Liver (tissue), 9 donors: ENCODE results near the gene MT1E. TPM values are rescaled to one million over a fixed set of nuclear protein-coding genes. Genes with fewer than 3 reads are reported as not detected.

Experiments used
- DNase-seq: peaks from one replicate; pipeline ENCODE4 v3.0.0-alpha.2; 2017; ENCODE audit warnings: low spot score
- H3K27ac ChIP-seq, 2 donors: one replicate each; pipeline ENCODE4 v1.7.0; 2013; ENCODE audit warnings: inconsistent platforms in 2 of 2, low read length in 2 of 2, control low read depth in 1 of 2, low read depth in 1 of 2, mild to moderate bottlenecking in 1 of 2
- H3K27me3 ChIP-seq, 4 donors: one replicate each; pipeline versions ENCODE4 v1.6.1 to v1.7.0; 2013; ENCODE audit warnings: low read length in 3 of 4, inconsistent platforms in 1 of 4, mild to moderate bottlenecking in 1 of 4, moderate library complexity in 1 of 4; ENCODE audit not compliant: control insufficient read depth in 4 of 4, insufficient read depth in 4 of 4
- H3K36me3 ChIP-seq, 4 donors: one replicate each; pipeline versions ENCODE4 v1.6.1 to v1.7.0; 2013; ENCODE audit warnings: low read length in 3 of 4, mild to moderate bottlenecking in 3 of 4, low read depth in 1 of 4, moderate library complexity in 1 of 4; ENCODE audit not compliant: control insufficient read depth in 4 of 4, insufficient read depth in 3 of 4
- H3K4me1 ChIP-seq, 4 donors: one replicate each; pipeline versions ENCODE4 v1.6.1 to v1.7.0; 2013; ENCODE audit warnings: low read length in 3 of 4, mild to moderate bottlenecking in 3 of 4, moderate library complexity in 1 of 4; ENCODE audit not compliant: control insufficient read depth in 4 of 4, insufficient read depth in 4 of 4
- H3K4me3 ChIP-seq, 3 donors: one replicate each; pipeline versions ENCODE4 v1.6.1 to v1.7.0; 2013; ENCODE audit warnings: low read length in 3 of 3, control low read depth in 1 of 3, low read depth in 1 of 3, mild to moderate bottlenecking in 1 of 3
- H3K9ac ChIP-seq, 2 donors: one replicate each; pipeline ENCODE4 v1.7.0; 2013; ENCODE audit warnings: low read length in 2 of 2, mild to moderate bottlenecking in 2 of 2, moderate library complexity in 2 of 2, control low read depth in 1 of 2, low read depth in 1 of 2
- H3K9me3 ChIP-seq, 4 donors: one replicate each; pipeline versions ENCODE4 v1.6.1 to v1.7.0; 2013; ENCODE audit warnings: low read length in 3 of 4; ENCODE audit not compliant: control insufficient read depth in 4 of 4
- ATF3 ChIP-seq: IDR thresholded peaks from 2 replicates; pipeline ENCODE4 v1.6.1; 2016; ENCODE audit warnings: antibody characterized with exemption
- CTCF ChIP-seq: fragments of 150-350 bp; IDR thresholded peaks from 2 replicates; pipeline ENCODE4 v1.5.1; 2017; ENCODE audit warnings: improper control_type of control experiment, low read depth, low read length; ENCODE audit not compliant: missing input control
- EGR1 ChIP-seq, 2 donors: IDR thresholded peaks; 2 replicates each; pipeline ENCODE4 v1.6.1; 2016 to 2018; ENCODE audit warnings: antibody characterized with exemption in 2 of 2, low read depth in 2 of 2
- FOXA1 ChIP-seq: IDR thresholded peaks from 2 replicates; pipeline ENCODE4 v1.6.1; 2016; ENCODE audit warnings: antibody characterized with exemption
- FOXA2 ChIP-seq: IDR thresholded peaks from 2 replicates; pipeline ENCODE4 v1.6.1; 2016; ENCODE audit warnings: antibody characterized with exemption
- GABPA ChIP-seq, 2 donors: IDR thresholded peaks in 1 of 2; conservative IDR thresholded peaks in 1 of 2; 2 replicates each; pipeline ENCODE4 v1.6.1; 2016; ENCODE audit warnings: antibody characterized with exemption in 2 of 2, mild to moderate bottlenecking in 1 of 2, moderate library complexity in 1 of 2
- HNF4A ChIP-seq, 2 donors: conservative IDR thresholded peaks; 2 replicates each; pipeline ENCODE4 v1.6.1; 2016; ENCODE audit warnings: antibody characterized with exemption in 2 of 2, mild to moderate bottlenecking in 2 of 2
- HNF4G ChIP-seq: IDR thresholded peaks from 2 replicates; pipeline ENCODE4 v1.6.1; 2016; ENCODE audit warnings: antibody characterized with exemption
- JUND ChIP-seq, 2 donors: IDR thresholded peaks; 2 replicates each; pipeline ENCODE4 v1.6.1; 2016; ENCODE audit warnings: antibody characterized with exemption in 2 of 2
- MAX ChIP-seq: IDR thresholded peaks from 2 replicates; pipeline ENCODE4 v1.6.1; 2016; ENCODE audit warnings: antibody characterized with exemption
- NR2F2 ChIP-seq: IDR thresholded peaks from 2 replicates; pipeline ENCODE4 v1.6.1; 2016; ENCODE audit warnings: antibody characterized with exemption
- RAD21 ChIP-seq, 2 donors: IDR thresholded peaks; 2 replicates each; pipeline ENCODE4 v1.6.1; 2016; ENCODE audit warnings: antibody characterized with exemption in 2 of 2, mild to moderate bottlenecking in 2 of 2
- REST ChIP-seq: IDR thresholded peaks from 2 replicates; pipeline ENCODE4 v1.6.1; 2016; ENCODE audit warnings: antibody characterized with exemption, mild to moderate bottlenecking
- RXRA ChIP-seq, 2 donors: IDR thresholded peaks; 2 replicates each; pipeline ENCODE4 v1.6.1; 2017 to 2018; ENCODE audit warnings: antibody characterized with exemption in 2 of 2, mild to moderate bottlenecking in 1 of 2
- SP1 ChIP-seq: IDR thresholded peaks from 2 replicates; pipeline ENCODE4 v1.6.1; 2018; ENCODE audit warnings: antibody characterized with exemption, mild to moderate bottlenecking
- TAF1 ChIP-seq: conservative IDR thresholded peaks from 2 replicates; pipeline ENCODE4 v1.6.1; 2016; ENCODE audit warnings: antibody characterized with exemption, mild to moderate bottlenecking
- YY1 ChIP-seq: IDR thresholded peaks from 2 replicates; pipeline ENCODE4 v1.6.1; 2016; ENCODE audit warnings: antibody characterized with exemption, mild to moderate bottlenecking
- ZBTB33 ChIP-seq: IDR thresholded peaks from 2 replicates; pipeline ENCODE4 v1.6.1; 2016; ENCODE audit warnings: antibody characterized with exemption
- WGBS: extraction: QIAGEN DNeasy Blood & Tissue Kit; methylation state at CpG from one replicate; pipeline ENCODE4 v1.1.7; 2013; 5-methylcytosine and 5-hydroxymethylcytosine counted together
- polyA plus RNA-seq, 2 donors: library from polyadenylated mRNA; stranded (reverse) in 1 of 2; unstranded in 1 of 2; fragments of 200-250 nt in 1 of 2; fragments of >200 nt in 1 of 2; fragmentation: Nextera tagmentation in 1 of 2; extraction: Ambion mirVana in 1 of 2; gene quantifications; one replicate each; pipeline versions ENCODE4 v1.2.1 to v1.2.3, GENCODE V29; 2013 to 2015
- total RNA-seq, 2 donors: library from RNA; depleted of rRNA; stranded (reverse); fragments of >200 nt; gene quantifications; one replicate each; pipeline ENCODE4 v1.2.3, GENCODE V29; 2014
- donor health status: healthy.
- donor health status: healthy.
- donor health status: healthy.
- donor health status: healthy.
- donor health status: healthy.

The MT1E gene
- total and polyA plus RNA-seq, 4 donors: 206 to 1,831 (median 808) TPM

GRCh38 chr16:56610017-56610608, 15.5 kb upstream of the MT1E start:
- peak; percentile 22 to 57 for TF ChIP-seq JUND (IDR thresholded peaks at IDR 0.05)
- TF ChIP-seq EGR1 (IDR thresholded peaks at IDR 0.05; ENCODE audit: low read depth in 2 of 2): peak; percentile 1 to 66
- peak in 1 of 2 donors; percentile 2 for TF ChIP-seq HNF4A (conservative IDR thresholded peaks at IDR 0.05)
- TF ChIP-seq ATF3: no peak
- WGBS: 6% methylated on average over 10 of the region's 10 CpGs
- Histone ChIP-seq H3K9me3 (no peaks in the 10 kb centered on the region), H3K27ac (peak overlapping the region; percentile 98 to 99), H3K4me3 (peak overlapping the region; percentile 68 to 90 (median 88)), H3K27me3 (no peaks in the 10 kb centered on the region), H3K36me3 (no peaks in the 10 kb centered on the region), H3K4me1 (peaks cover 6 to 37% (median 13%) of the 10 kb centered on the region in 4 donors), H3K9ac (peak overlapping the region; percentile 84 to 98)
- no peak for DNase-seq

GRCh38 chr16:56610609-56611111, 14.9 kb upstream of the MT1E start:
- peak overlapping the region; percentile 84 to 98 for H3K9ac ChIP-seq
- WGBS: 15% methylated on average over 2 of the region's 2 CpGs
- H3K9me3 ChIP-seq: no peaks in the 10 kb centered on the region
- H3K36me3 ChIP-seq: no peaks in the 10 kb centered on the region
- H3K4me1 ChIP-seq: peaks cover 5 to 34% (median 10%) of the 10 kb centered on the region in 4 donors
- no peak for DNase-seq
- H3K27me3 ChIP-seq: no peaks in the 10 kb centered on the region
- TF ChIP-seq CTCF: no peak
- peak; percentile 38 for TF ChIP-seq MAX
- peak; percentile 70 for TF ChIP-seq SP1
- TF ChIP-seq REST: peak; percentile 52
- peak; percentile 56 for TF ChIP-seq ATF3
- no peak for TF ChIP-seq YY1
- TF ChIP-seq NR2F2: peak; percentile 79
- TF ChIP-seq FOXA2: peak; percentile 64
- TF ChIP-seq ZBTB33: no peak
- TF ChIP-seq RAD21 (IDR thresholded peaks at IDR 0.05): peak; percentile 23 to 27
- TF ChIP-seq GABPA (IDR thresholded peaks at IDR 0.05 in 1 of 2, conservative IDR thresholded peaks at IDR 0.05 in 1 of 2): peak; percentile 32 to 39
- TF ChIP-seq JUND (IDR thresholded peaks at IDR 0.05): peak in 1 of 2 donors; percentile 38
- TF ChIP-seq HNF4A (conservative IDR thresholded peaks at IDR 0.05): peak; percentile 72 to 76
- peak; percentile 90 to 94 for TF ChIP-seq RXRA (IDR thresholded peaks at IDR 0.05)
- no peak for TF ChIP-seq EGR1 (IDR thresholded peaks at IDR 0.05; ENCODE audit: low read depth in 2 of 2)
- TF ChIP-seq HNF4G: peak; percentile 57
- peak; percentile 25 for TF ChIP-seq TAF1
- no peak for TF ChIP-seq FOXA1
- H3K27ac ChIP-seq: peak overlapping the region; percentile 98 to 99
- peak overlapping the region; percentile 68 to 90 (median 88) for H3K4me3 ChIP-seq
